HepG2 (cell line): Measurements from ENCODE around the gene TPP2. TPM values are rescaled to one million over a fixed set of nuclear protein-coding genes. Genes with fewer than 3 reads are reported as not detected.

Experiments used
- polyA plus RNA-seq, 8 experiments: library from polyadenylated mRNA; depleted of rRNA in 3 of 8; stranded (reverse) in 7 of 8; unstranded in 1 of 8; fragments of >200 nt; fragmentation: Illumina TruSeq in 4 of 8; extraction: Trizol in 4 of 8; gene quantifications; 2 replicates each; pipeline versions ENCODE4 v1.2.1 to v1.2.3, GENCODE V29; 2011 to 2016; ENCODE audit warnings: low read depth in 4 of 8, missing spikeins in 1 of 8, mixed read lengths in 1 of 8; ENCODE audit not compliant: insufficient read depth in 1 of 8
- total RNA-seq, 5 experiments: library from RNA; depleted of rRNA; stranded (reverse); fragments of >200 nt; fragmentation: Illumina TruSeq; extraction: Trizol; gene quantifications; 2 replicates each; pipeline ENCODE4 v1.2.3, GENCODE V29; 2016; ENCODE audit warnings: low read depth in 1 of 5

The TPP2 gene
- total and polyA plus RNA-seq, 2 of the 13 experiments (the other 11 are each of a cell fraction or from before 2014, with no cell fraction given): 16.4 to 52.1 TPM

Other genes with a start within 250 kb of the TPP2 start
- not detected in 2 replicates for gene FGF14, start 194.9 kb upstream of the TPP2 start, total RNA-seq (2016; rRNA removed; fragmentation: Illumina TruSeq; extraction: Trizol)
- not detected in 2 replicates for gene FGF14, start 194.9 kb upstream of the TPP2 start, polyA plus RNA-seq (2011; rRNA removed)
- gene METTL21C, start 98.1 kb downstream of the TPP2 start, total RNA-seq (2016; rRNA removed; fragmentation: Illumina TruSeq; extraction: Trizol): not detected in 2 replicates
- not detected in 2 replicates for gene METTL21C, start 98.1 kb downstream of the TPP2 start, polyA plus RNA-seq (2011; rRNA removed)
- gene TEX30, start 176.8 kb downstream of the TPP2 start, total RNA-seq (2016; rRNA removed; fragmentation: Illumina TruSeq; extraction: Trizol): 0.60 and 1.2 TPM in 2 replicates
- 0.77 and 1.2 TPM in 2 replicates for gene TEX30, start 176.8 kb downstream of the TPP2 start, polyA plus RNA-seq (2011; rRNA removed)
- gene POGLUT2, start 202.0 kb downstream of the TPP2 start, total RNA-seq (2016; rRNA removed; fragmentation: Illumina TruSeq; extraction: Trizol): 15.4 and 26.1 TPM in 2 replicates
- 14.7 and 18.0 TPM in 2 replicates for gene POGLUT2, start 202.0 kb downstream of the TPP2 start, polyA plus RNA-seq (2011; rRNA removed)
- 13.9 and 15.8 TPM in 2 replicates for gene BIVM, start 202.1 kb downstream of the TPP2 start, total RNA-seq (2016; rRNA removed; fragmentation: Illumina TruSeq; extraction: Trizol)
- 8.9 and 10.4 TPM in 2 replicates for gene BIVM, start 202.1 kb downstream of the TPP2 start, polyA plus RNA-seq (2011; rRNA removed)
- 32.7 and 35.5 TPM in 2 replicates for gene ERCC5, start 249.0 kb downstream of the TPP2 start, total RNA-seq (2016; rRNA removed; fragmentation: Illumina TruSeq; extraction: Trizol)
- 12.9 and 14.5 TPM in 2 replicates for gene ERCC5, start 249.0 kb downstream of the TPP2 start, polyA plus RNA-seq (2011; rRNA removed)